Right lobe of liver (tissue), 4 donors: ENCODE measurements around the gene GLCE.

ENCODE experiments used
- CTCF ChIP-seq, 4 donors: fragments of 200-600 bp in 3 of 4; fragments of 450-650 bp in 1 of 4; IDR thresholded peaks; one replicate each; pipeline versions ENCODE4 v1.5.1 to v1.8.0; 2016 to 2022; ENCODE audit warnings: antibody characterized with exemption in 4 of 4, mild to moderate bottlenecking in 2 of 4
- POLR2A ChIP-seq: fragments of 450-650 bp; IDR thresholded peaks from one replicate; pipeline ENCODE4 v1.6.1; 2017; ENCODE audit warnings: antibody characterized with exemption, mild to moderate bottlenecking
- donor health status: DM: no; HTN: no; CAD: no.
- donor health status: DM: no; HTN: no; CAD: no.
- donor health status: DM: no; HTN: yes; CAD: no.

GRCh38 chr15:69293741-69294615 is 133.5 kb downstream of the GLCE start:
- TF ChIP-seq POLR2A (no peak), CTCF (IDR thresholded peaks at IDR 0.05) (no peak)
